ENCODE measurements around the gene CHST2.

The CHST2 gene

GRCh38 chr3:143146486-143147274, 27.1 kb downstream of the CHST2 start:
- TF ChIP-seq CTCF (IDR thresholded peaks at IDR 0.05; ENCODE audit: borderline replicate concordance, insufficient read depth, low read depth, low read length): no peak
- H3K4me3 ChIP-seq (ENCODE audit: low read depth, low read length): no peak overlapping the region

GRCh38 chr3:143147707-143148106, 28.1 kb downstream of the CHST2 start:
- TF ChIP-seq CTCF (IDR thresholded peaks at IDR 0.05; ENCODE audit: borderline replicate concordance, insufficient read depth, low read depth, low read length): no peak
- no peak overlapping the region for H3K4me3 ChIP-seq (ENCODE audit: low read depth, low read length)

- H3K4me3 ChIP-seq (ENCODE audit: low read depth, low read length): no peak overlapping the region
- TF ChIP-seq CTCF (IDR thresholded peaks at IDR 0.05; ENCODE audit: borderline replicate concordance, insufficient read depth, low read depth, low read length): no peak
These were observed 30.5 kb downstream of the CHST2 start for GRCh38 chr3:143150071-143150470.

GRCh38 chr3:143151004-143151731, 31.6 kb downstream of the CHST2 start:
- no peak overlapping the region for H3K4me3 ChIP-seq (ENCODE audit: low read depth, low read length)
- no peak for TF ChIP-seq CTCF (IDR thresholded peaks at IDR 0.05; ENCODE audit: borderline replicate concordance, insufficient read depth, low read depth, low read length)

- no peak for TF ChIP-seq CTCF (IDR thresholded peaks at IDR 0.05; ENCODE audit: borderline replicate concordance, insufficient read depth, low read depth, low read length)
- no peak overlapping the region for H3K4me3 ChIP-seq (ENCODE audit: low read depth, low read length)
These were observed 32.5 kb downstream of the CHST2 start for GRCh38 chr3:143152043-143152442.

- no peak for TF ChIP-seq CTCF (IDR thresholded peaks at IDR 0.05; ENCODE audit: borderline replicate concordance, insufficient read depth, low read depth, low read length)
- H3K4me3 ChIP-seq (ENCODE audit: low read depth, low read length): no peak overlapping the region
These were observed 36.2 kb downstream of the CHST2 start for GRCh38 chr3:143155756-143156155.
